ENCODE data around the gene WNT4.

Gene WNT4

GRCh38 chr1:22186311-22186710 lies 43.4 kb upstream of the WNT4 start:
- no peak for TF ChIP-seq CTCF (IDR thresholded peaks at IDR 0.05; ENCODE audit: low read depth, low read length, missing control alignments)
- H3K4me3 ChIP-seq (ENCODE audit: low read depth, low read length) = no peak overlapping the region
- DNase-seq (ENCODE audit: low read depth) = no peak

- no peak overlapping the region for H3K4me3 ChIP-seq (ENCODE audit: low read depth, low read length)
- TF ChIP-seq CTCF (IDR thresholded peaks at IDR 0.05; ENCODE audit: low read depth, low read length, missing control alignments) = no peak
- no peak for DNase-seq (ENCODE audit: low read depth)
Observed at GRCh38 chr1:22184892-22185612, 42.2 kb upstream of the WNT4 start.

GRCh38 chr1:22184454-22184853 lies 41.6 kb upstream of the WNT4 start:
- TF ChIP-seq CTCF (IDR thresholded peaks at IDR 0.05; ENCODE audit: low read depth, low read length, missing control alignments) = no peak
- DNase-seq (ENCODE audit: low read depth) = no peak
- no peak overlapping the region for H3K4me3 ChIP-seq (ENCODE audit: low read depth, low read length)

- TF ChIP-seq CTCF (IDR thresholded peaks at IDR 0.05; ENCODE audit: low read depth, low read length, missing control alignments) = no peak
- no peak overlapping the region for H3K4me3 ChIP-seq (ENCODE audit: low read depth, low read length)
Observed at GRCh38 chr1:22182715-22183114, 39.8 kb upstream of the WNT4 start.

GRCh38 chr1:22179197-22179803 lies 36.4 kb upstream of the WNT4 start:
- no peak for TF ChIP-seq CTCF (IDR thresholded peaks at IDR 0.05; ENCODE audit: low read depth, low read length, missing control alignments)

More at GRCh38 chr1:22182715-22183114, 39.8 kb upstream of the WNT4 start:
- DNase-seq (ENCODE audit: low read depth) = no peak

GRCh38 chr1:22177354-22178003 lies 34.6 kb upstream of the WNT4 start:
- TF ChIP-seq CTCF (IDR thresholded peaks at IDR 0.05; ENCODE audit: low read depth, low read length, missing control alignments) = no peak
- H3K4me3 ChIP-seq (ENCODE audit: low read depth, low read length) = no peak overlapping the region

More at GRCh38 chr1:22179197-22179803, 36.4 kb upstream of the WNT4 start:
- no peak overlapping the region for H3K4me3 ChIP-seq (ENCODE audit: low read depth, low read length)
- DNase-seq (ENCODE audit: low read depth) = no peak

More at GRCh38 chr1:22177354-22178003, 34.6 kb upstream of the WNT4 start:
- DNase-seq (ENCODE audit: low read depth) = no peak
